Hematopoietic multipotent progenitor cell treated with erythropoietin and hydrocortisone succinate and interleukin-3 and kit ligand, for 8 days (in vitro differentiated cells): ENCODE data around the gene STAP2.
"Not testable (repeated sequence)": the region's sequence is repeated elsewhere in the genome, so short reads cannot be mapped to it uniquely, and the experiment has no call there.

Source experiments
- DNase-seq: peaks from one replicate; pipeline ENCODE4 v3.0.0-alpha.2; 2015

Gene STAP2

DNA sequence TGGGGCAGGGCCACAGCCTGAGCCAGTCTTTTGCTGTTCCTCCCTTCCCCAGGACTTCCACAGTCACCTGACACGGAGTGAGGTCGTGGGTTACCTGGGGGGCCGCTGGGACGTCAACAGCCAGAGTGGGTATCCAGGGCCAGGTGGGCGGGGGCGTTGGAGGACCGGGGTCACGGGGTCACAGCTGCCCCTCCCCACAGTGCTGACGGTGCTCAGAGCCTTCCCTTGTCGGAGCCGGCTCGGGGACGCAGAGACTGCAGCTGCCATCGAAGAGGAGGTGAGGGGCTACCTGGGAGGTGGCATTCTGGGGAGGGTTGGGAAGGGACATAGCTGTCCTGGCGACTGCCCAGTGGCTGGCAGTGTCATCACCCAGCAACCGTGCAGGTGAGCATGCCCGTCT lies 16.3 kb upstream of the STAP2 start:
- DNase-seq: no peak

DNA sequence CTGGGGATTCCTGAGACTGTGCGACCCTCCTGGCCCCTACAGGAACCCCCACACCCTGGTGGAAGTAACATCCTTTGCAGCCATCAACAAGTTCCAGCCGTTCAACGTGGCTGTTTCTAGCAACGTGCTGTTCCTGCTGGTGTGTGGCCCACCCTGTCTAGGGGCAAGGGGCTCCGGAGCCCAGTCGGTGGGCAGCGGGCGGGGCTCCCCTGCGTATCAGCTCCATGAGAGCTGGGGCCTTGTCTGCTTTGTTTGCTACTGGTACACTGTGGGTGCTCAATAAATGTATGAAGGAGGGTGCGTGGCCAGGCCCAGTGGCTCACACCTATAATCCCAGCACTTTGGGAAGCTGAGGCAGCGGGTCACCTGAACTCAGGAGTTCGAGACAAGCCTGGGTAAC lies 15.7 kb upstream of the STAP2 start:
- DNase-seq: no peak

DNA sequence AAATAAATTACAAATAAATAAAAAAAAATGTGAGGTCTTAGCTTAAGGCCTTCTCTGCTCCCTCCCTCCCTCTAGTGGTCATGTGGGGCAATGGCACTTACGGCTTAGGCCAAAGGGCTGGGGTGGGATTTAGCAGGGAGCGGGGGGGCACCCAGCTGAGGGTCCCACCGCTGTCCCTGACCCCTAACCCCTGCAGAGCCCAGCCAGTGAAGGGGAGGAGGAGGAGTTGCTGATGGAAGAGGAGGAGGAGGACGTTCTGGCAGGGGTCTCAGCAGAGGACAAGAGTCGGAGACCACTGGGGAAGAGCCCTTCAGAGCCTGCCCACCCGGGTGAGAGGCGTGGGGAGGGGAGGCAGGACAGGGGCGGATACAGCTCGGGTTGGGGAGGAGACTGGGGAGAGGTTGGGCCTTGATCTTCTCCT lies 14.1 kb upstream of the STAP2 start:
- peak; percentile 74 for DNase-seq

DNA sequence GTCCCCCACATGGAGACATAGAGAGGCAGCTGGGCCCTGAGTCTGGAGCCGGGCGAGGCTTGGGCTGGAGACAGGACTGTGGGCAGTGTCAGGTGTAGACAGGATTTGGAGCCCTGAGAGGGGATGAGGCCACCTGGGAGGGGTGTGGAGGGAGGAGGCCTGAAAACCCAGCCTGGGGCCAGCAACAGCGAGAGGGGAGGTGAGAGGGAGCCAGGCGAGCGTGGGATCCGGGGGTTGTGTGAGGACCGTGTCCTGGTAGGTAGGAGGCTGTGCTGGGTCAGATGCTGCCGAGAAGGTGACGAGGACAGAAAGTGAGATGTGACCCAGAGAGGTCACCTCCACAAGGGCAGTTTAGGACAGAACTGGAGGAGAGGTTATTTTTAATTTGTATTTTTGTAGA lies 12.1 kb upstream of the STAP2 start:
- DNase-seq: no peak

DNA sequence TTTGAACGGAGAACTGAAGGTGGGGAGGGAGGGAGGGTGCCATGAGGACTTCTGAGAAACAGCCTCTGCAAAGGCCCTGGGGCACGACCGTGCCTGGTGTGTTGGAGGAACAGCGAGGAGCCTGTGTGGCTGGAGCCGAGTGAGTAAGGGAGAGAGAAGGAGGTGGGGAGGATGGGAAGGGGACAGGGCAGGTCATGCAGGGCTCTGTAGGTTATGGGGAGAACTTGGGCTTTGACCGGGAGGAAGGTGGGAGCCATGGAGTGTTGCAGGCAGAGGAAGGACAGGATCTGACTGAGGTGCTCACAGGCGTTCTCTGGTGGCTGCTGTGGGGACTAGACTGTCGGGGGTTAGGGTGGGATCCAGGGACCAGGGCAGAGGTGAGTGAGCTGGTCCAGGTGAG lies 11.5 kb upstream of the STAP2 start:
- no peak for DNase-seq

DNA sequence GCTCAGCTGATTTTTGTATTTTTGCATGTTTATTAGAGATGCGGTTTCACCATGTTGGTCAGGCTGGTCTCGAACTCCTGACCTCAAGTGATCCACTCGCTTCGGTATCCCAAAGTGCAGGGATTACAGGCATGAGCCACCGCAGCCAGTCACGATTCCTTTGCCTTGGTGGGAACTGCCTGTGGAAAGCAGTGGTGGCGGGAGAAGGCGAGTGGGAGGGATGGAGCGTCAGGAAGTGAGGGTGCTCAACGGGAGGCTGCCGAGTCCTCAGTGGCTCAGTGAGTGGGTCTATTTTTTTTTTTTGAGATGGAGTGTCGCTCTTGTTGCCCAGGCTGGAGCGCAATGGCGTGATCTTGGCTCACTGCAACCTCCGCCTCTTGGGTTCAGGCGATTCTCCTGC lies 10.6 kb upstream of the STAP2 start:
- DNase-seq: not testable (repeated sequence)

DNA sequence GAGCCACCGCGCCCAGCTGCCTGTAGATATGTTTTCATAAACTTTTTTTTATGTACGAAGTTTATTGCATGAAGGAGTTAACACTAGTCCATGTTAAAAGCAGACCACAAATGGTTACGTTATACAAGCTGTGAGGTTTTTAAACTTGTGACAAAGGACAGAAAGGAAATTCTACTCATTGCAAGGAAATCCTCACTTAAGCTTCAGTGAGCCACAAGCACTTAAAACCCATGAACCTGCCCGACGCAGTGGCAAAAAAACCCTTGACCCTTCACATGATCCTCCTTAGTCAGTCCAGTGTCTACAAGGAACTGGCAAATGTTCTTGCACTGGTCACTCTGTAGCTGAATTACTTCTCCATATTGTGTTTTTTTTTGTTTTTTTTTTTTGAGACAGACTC lies 8.9 kb upstream of the STAP2 start:
- DNase-seq: no peak

DNA sequence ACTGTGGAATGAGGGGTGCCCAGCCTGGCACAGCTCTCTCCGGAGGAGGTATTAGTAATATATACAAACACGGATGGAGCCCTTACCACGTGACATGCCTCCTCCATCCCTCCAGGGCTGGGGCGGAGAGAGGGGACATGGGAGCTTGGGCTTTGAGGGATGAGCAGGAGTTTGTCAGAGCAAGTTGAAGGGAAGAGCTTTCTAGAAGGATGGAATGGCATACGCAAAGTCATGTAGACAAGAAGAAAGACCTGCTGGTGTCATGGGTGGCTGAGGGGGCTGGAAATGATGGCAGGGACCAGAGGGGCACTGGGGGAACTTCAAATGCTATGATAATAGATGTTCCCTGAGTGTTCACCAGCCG lies 7.4 kb upstream of the STAP2 start:
- DNase-seq: no peak

DNA sequence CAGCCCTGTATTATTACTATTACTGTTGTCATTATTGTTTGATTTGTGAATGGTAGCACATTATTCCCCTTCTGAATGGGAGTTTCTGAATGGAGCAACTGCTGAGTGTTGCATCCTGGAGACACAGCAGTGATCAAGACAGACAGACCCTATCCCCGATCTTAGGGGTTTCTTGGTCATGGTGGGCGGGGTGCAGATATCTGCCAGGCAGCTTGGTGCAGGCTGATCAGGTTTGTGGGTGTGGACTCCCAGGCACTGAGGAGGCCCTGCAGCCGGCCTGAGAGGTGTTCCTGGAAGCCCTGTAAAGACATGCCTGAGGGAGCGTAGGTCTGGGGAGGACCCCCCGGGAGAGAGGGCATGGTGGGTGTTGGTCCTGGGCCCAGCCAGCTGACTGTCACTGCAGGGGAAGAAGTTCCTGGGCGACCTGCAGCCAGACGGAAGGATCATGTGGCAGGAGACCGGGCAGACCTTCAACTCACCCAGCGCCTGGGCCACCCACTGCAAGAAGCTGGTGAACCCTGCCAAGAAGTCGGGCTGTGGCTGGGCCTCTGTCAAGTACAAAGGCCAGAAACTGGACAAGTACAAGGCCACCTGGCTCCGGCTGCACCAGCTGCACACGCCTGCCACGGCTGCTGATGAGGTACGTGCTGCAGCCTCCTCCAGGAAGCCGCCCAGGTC lies 6.9 kb upstream of the STAP2 start:
- DNase-seq: peak; percentile 66

DNA sequence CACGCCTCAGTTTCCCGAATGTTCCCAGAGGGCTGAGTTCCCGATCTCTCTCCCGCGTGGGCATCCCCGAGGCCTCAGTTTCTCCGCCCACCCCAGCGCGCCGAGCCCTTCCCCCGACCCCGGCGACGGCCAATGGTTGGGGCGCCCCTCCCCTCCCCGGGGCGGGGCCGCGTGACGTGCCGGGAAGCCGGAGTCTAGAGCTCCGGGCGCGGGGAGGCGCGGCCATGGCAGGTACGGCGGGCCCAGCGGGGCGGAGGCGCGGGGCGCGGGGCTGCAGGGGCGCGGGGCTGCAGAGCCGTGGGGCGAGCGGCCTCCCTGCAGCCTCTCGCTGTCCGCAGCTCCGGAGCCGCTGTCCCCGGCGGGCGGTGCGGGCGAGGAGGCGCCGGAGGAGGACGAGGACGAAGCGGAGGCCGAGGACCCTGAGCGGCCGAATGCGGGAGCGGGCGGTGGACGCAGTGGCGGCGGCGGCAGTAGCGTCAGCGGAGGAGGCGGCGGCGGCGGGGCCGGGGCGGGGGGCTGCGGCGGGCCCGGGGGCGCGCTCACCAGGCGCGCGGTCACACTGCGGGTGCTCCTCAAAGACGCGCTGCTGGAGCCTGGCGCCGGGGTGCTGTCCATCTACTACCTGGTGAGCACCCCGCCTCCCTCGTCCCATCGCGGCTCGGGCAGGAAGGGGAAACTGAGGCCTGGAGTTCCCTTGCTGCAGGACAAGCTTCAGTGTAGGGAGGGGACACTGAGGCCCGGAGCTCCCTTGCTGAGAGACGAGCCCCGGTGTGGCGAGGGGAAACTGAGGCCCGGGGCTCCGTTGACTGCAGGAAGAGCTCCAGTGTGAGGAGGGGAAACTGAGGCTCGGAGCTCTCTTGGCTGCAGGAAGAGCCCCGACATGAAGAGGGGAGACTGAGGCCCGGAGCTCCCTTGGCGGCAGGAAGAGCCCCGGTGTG lies 5.0 kb upstream of the STAP2 start, which contains the start of gene MPND:
TSS of gene MPND (plus strand) at position 193 of the 938 bp plus-strand sequence. CDS start at position 225, 32 bp downstream.
- DNase-seq: peak; percentile 88

DNA sequence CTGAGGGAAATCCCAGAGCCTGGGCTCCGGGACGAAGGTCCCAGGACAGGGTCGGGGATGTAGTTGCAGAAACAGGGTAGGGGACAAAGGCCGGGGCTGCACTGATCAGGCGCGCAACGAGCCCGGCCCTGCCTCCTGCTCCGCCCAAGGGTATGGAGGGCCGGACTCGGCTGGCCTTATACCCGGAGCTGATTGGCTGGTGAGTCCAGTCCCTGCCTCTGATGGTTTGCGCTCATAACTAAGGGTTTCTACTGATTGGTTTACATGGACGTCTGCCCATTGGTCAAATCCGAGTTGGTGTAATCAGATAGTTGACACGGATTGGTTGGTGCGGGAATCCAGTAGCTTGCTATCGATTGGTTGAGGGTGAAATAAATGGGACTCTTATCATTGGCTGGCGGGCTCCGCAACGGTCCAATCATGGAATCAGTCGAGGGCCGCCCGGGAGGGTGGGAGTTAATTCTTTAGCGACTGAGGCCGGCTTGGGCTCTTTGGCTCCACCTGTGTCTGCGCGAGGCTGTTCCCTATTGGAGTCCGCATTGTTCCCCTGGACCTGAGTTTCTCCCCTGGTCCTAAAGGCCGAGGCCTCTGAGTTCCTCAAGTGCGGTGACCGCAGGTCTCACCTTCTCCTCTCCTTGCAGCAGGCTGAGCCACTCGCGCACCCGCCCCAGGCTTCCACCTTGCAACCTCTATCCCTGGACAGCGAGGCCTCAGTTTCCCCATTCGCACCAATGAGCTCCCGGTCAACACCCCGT lies 4.2 kb upstream of the STAP2 start:
- peak; percentile 100 for DNase-seq

DNA sequence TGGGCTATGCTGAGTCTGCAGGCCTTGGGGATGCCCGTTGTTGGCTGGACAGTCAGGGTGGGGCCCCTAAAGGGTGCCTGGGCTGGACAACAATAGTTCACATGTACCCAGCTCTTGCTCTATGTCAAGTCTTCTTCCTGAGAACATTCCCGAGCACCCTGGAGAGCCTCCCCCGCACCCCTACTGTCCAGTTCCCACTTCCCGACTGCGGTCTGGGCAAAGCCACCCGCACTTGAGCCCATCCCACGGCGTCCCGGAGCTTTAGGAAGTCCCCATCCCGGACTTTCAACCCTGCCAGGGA lies 3.6 kb upstream of the STAP2 start:
- DNase-seq: no peak

DNA sequence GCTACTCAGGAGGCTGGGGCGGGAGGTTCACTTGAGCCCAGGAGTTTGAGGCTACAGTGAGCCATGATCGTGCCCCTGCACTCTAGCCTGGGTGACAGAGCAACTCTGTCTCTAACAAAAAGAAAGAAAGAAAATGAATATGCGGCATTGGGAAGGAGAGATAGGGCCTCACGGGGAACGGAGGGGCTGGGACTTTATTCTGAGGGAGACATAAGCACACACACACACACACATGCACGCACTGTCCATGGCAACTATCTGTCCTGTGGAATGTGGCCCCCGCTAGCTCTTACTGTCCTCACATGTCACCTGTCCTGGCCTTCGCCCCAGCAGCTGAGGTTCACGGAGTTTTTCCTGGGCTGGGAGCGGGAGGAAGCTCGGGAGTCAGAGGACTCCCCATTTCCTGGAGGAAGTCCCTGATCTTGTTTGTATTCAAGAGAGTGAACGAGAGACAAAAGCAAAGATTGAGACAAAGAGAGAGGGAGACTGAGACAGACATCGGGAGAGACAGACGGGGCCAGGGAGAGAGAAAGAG lies 654 bp downstream of the STAP2 start:
- DNase-seq: peak; percentile 54

DNA sequence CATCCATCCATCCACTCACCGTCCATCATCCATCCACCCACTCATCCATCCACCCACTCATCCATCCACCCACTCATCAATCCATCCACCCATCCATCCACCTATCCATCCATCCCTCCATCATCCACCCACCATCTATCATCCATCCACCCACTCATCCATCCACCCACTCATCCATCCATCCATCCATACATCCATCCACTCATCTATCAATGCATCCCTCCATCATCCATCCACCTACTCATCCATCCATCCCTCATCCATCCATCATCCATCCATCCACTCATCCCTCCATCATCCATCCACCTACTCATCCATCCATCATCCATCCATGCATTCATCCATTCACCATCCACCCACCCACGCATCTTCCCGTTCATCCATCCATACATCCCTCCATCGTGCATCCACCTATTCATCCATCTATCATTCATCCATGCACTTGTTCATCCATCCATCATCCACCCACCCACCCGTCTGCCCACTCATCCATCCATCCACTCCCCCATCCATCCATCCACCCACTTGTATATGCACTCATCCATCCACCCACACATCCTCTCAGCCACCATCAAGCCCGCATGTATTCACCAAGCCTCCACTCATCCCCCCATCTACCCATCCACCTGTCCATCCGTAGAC lies 3.6 kb downstream of the STAP2 start:
- no peak for DNase-seq

DNA sequence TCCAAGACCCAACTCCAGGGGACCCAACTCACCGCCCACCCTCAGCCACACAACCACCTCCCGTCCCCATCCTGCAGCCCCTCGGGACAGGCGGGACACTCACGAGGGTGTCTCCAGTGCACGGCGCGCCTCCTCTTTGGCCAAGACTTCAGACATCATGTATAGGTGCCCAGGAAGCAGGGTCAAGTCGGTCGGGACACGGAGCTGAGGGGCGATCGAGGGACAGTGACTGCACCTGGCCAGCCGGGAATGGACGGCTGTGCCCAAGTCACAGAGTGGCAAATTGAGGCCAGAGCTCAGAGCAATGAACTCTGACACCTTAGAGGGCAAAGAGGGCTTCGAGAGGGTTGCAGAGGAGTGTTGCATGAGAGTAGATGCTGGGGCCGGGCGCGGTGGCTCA lies 8.8 kb downstream of the STAP2 start:
- DNase-seq: no peak

DNA sequence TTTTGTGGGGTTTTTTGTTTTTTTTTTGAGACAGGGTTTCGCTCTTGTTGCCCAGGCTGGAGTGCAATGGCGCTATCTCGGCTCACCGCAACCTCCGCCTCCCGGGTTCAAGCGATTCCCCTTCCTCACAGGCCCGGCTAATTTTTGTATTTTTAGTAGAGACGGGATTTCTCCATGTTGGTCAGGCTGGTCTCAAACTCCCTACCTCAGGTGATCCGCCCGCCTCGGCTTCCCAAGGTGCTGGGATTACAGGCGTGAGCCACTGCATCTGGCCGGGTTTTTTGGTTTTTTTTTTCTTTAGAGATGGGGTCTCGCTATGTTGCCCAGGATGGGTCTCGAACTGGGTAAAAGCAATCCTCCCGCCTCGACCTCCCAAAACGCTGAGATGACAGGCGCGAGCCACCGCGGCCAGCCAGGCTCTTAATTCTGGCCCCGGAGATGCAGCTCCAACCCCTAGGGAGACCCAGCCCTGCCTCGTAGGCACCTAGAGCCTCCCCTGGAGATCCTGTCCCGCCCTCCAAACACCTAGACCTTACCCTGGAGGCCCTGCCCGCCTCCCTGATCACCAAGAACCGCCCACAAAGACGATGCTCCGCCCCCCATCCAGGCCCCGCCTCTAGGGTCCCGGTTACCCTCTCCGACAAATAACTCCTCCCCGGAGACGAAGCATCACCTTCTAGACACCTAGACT lies 9.5 kb downstream of the STAP2 start:
- DNase-seq: peak; percentile 24

DNA sequence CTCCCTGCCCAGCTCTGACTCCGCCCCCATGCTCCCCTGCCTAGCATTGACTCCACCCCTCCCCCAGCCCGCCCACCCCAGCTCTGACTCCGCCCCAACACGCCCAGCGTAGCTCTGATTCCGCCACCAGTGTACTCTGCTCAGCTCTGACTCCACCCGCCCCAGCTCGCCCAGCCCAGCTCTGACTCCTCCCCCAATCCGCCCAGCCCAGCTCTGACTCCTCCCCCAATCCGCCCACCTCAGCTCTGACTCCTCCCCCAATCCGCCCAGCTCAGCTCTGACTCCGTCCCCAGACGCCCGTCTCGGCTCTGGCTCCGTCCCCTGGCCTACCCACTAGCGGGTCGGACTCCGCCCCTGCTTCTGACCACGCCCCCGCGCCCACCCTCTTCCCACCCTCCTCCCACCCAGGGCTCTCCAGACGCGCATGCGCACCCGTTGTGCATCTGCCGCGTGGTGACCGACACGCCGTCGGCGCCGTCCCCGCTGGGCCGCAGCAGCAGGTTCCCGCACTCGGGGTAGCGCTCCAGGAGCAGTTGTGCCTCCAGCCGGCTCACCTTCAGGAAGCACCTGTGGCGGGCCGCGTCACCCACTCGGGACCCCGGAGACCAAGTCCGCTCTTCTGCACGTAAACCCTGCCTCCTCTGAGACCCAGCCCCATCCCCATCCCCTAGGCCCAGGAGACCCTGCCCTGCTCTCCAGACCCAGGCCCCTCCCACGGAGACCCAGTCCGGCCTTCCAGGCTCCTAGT lies 10.2 kb downstream of the STAP2 start:
- peak; percentile 92 for DNase-seq

DNA sequence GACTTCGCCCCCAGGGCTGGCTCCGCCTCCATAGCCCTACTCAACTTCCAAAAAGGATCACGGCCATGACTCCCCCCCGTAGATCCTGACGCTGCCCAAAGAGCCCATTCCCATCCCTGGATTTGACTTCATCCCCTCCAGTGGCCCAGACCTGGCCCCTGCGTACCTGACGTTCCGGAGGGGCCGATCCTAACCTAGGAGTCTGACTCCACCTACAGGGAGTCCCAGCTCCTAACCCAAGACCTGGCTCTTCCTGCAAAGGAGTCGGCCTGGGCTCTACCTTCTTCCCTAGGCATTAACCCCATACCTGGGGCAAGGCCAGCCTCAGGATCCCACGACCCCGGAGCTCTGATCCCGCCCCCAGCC lies 10.8 kb downstream of the STAP2 start:
- DNase-seq: no peak

DNA sequence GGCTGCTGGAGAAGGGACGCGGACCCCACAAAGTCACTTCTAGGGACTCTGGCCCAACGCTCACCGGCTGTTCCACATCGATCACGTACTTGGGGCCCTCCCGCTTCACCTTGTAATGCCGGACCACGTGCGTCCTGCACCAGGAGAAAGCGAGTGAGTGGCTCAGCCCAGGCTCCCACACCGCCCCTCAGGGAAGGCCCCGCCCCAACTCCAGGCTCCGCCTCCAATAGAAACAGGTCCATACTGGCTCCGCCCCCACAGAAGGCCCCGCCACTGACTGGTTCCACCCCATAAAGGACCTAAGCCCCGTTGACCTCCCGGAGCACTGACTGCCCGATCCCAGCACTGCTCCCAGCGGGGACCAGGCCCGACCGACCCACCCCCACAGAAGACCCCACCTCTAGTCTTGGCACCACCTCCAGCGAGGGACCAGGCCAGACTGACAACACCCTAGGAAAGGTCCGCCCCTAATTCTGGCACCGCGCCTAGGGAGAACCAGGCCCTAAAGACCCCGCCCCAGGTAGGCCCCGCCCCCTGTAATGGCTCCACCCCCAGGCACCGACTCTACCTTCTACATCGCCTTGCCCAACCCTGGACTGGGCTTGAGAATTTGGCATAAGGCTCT lies 11.3 kb downstream of the STAP2 start:
- peak; percentile 92 for DNase-seq

DNA sequence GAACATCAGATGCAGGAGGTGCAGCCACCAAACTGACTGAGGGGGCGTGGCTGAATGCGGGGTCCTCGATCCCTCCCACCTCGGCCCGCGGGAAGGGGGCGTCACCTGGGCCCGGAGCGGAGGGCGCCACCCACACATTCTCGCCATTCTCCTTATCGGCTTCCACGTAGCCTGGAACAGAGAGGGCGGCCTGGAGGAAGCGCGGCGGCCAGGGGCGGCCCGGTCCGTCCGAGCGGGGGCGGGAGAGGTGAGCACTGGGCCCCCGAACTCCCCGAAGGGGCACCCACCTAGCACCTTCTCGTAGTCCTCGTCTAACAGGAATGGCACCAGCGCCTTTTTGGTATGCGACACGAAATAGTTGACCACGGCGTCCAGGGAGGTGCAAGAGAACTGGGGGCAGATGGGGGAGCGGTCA lies 11.8 kb downstream of the STAP2 start:
- peak; percentile 43 for DNase-seq

DNA sequence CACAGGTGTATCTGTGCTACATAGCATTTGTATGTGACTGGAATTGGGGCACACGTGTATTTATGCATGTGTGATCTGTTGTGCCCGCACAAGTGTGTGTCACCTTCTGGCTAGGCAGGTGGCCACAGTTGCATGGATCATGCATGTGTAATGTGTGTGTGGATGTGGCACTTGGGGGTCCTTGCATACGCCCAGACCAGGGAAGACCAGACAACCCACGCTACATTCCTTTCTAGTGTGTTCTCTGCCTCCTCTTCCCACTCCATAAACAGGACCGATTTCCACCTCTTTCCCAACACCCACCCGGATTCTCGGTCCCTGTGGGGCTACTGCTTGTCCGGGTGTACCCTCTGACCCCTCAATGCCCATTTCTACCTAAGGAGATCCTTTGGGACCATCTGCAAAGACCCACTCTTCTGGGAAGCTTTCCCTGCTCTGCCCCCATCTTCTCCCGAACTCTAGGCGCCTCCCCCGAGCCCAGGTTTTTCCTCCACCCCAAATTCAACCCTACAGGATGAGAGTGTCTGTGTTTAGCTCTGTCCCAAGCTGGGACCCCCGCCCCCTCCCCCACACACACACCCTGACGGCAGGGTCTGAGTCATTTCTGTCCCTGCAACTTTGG lies 12.3 kb downstream of the STAP2 start:
- DNase-seq: no peak
